Right lobe of liver (tissue), 6 donors: ENCODE data around the gene CD63. TPM values are rescaled to one million over a fixed set of nuclear protein-coding genes. Genes with fewer than 3 reads are reported as not detected.
A peak's percentile ranks its signal among the peaks of the same experiment; 100 is the strongest.

Source experiments
- ATAC-seq, 4 donors: fragments of 200-7000 bp; cut with Tn5 transposase; one replicate each; pipeline ENCODE4 v1.9.1; 2020; ENCODE audit warnings: mild to moderate bottlenecking in 4 of 4, moderate library complexity in 4 of 4
- DNase-seq, 3 donors: peaks; one replicate each; pipeline ENCODE4 v3.0.0-alpha.2; 2020
- H3K27ac ChIP-seq, 3 donors: fragments of 200-600 bp; one replicate each; pipeline ENCODE4 v1.8.0; 2022
- H3K27me3 ChIP-seq, 2 donors: fragments of 200-600 bp; one replicate each; pipeline ENCODE4 v1.8.0; 2022
- H3K36me3 ChIP-seq, 4 donors: fragments of 200-600 bp; sonication (generic) in 1 of 4; one replicate each; pipeline versions ENCODE4 v1.5.1 to v1.8.0; 2017 to 2022; ENCODE audit warnings: control low read depth in 1 of 4
- H3K4me1 ChIP-seq, 4 donors: fragments of 200-600 bp; sonication (generic) in 1 of 4; one replicate each; pipeline versions ENCODE4 v1.5.1 to v1.8.0; 2017 to 2022; ENCODE audit warnings: control low read depth in 1 of 4
- H3K4me3 ChIP-seq, 3 donors: fragments of 200-600 bp; one replicate each; pipeline ENCODE4 v1.8.0; 2022
- H3K9me3 ChIP-seq, 4 donors: fragments of 200-600 bp; sonication (generic) in 1 of 4; one replicate each; pipeline versions ENCODE4 v1.5.1 to v1.8.0; 2017 to 2022; ENCODE audit warnings: control low read depth in 1 of 4
- CTCF ChIP-seq, 4 donors: fragments of 200-600 bp in 3 of 4; fragments of 450-650 bp in 1 of 4; IDR thresholded peaks; one replicate each; pipeline versions ENCODE4 v1.5.1 to v1.8.0; 2016 to 2022; ENCODE audit warnings: antibody characterized with exemption in 4 of 4, mild to moderate bottlenecking in 2 of 4
- POLR2A ChIP-seq: fragments of 450-650 bp; IDR thresholded peaks from one replicate; pipeline ENCODE4 v1.6.1; 2017; ENCODE audit warnings: antibody characterized with exemption, mild to moderate bottlenecking
- WGBS: methylation state at CpG from one replicate; pipeline ENCODE4 v1.1.6; 2018; ENCODE audit warnings: low coverage, low lambda C conversion rate; ENCODE audit not compliant: insufficient coverage; ENCODE audit errors: missing lambda C conversion rate; 5-methylcytosine and 5-hydroxymethylcytosine counted together
- intact Hi-C, 2 donors: fragments of 100-400 bp; cut with DNase I; formaldehyde crosslinking; loops; one replicate each; pipeline versions ENCODE4 v1.11.2 to v1.14.1; 2022
- total RNA-seq, 6 experiments: library from RNA; depleted of rRNA in 2 of 6; stranded (reverse); fragments of >200 nt in 2 of 6; fragmentation: NEBNext Ultra II Directional in 3 of 6; extraction: Animal tissue kit (Norgen Biotek cat#: 25700) in 3 of 6; gene quantifications; one replicate each; pipeline versions ENCODE4 v1.1.0 to v1.2.4, GENCODE V29; 2016 to 2023
- donor health status: DM: no; HTN: yes; CAD: no.
- donor health status: DM: no; HTN: no; CAD: no.
- donor health status: DM: no; HTN: no; CAD: no.
- donor health status: DM: no; HTN: yes; CAD: no.
- donor health status: DM: no; HTN: yes; CAD: no.

CD63 gene
- total RNA-seq, 6 experiments from 2014 or later = 213 to 556 (median 317) TPM

- WGBS = 69% methylated on average over 2 of the region's 2 CpGs
These were observed 5.0 kb upstream of the CD63 start for GRCh38 chr12:55733858-55734257.

GRCh38 chr12:55733021-55733555 lies 4.3 kb upstream of the CD63 start:
- 94% methylated on average over 2 of the region's 14 CpGs for WGBS
- Histone ChIP-seq H3K4me3 (no peak overlapping the region), H3K36me3 (no peaks in the 10 kb centered on the region), H3K27ac (no peak overlapping the region), H3K9me3 (no peaks in the 10 kb centered on the region), H3K4me1 (peaks cover 0 to 12% (median 0%) of the 10 kb centered on the region in 4 donors), H3K27me3 (no peaks in the 10 kb centered on the region)
- ATAC-seq = no peak
- intact Hi-C loops = no loop called here
- TF ChIP-seq CTCF (IDR thresholded peaks at IDR 0.05) = no peak
- TF ChIP-seq POLR2A = no peak
- DNase-seq = no peak

More at GRCh38 chr12:55733858-55734257, 5.0 kb upstream of the CD63 start:
- H3K27me3 ChIP-seq = no peaks in the 10 kb centered on the region
- ATAC-seq (no peak), DNase-seq (no peak)
- TF ChIP-seq POLR2A (no peak), CTCF (IDR thresholded peaks at IDR 0.05) (no peak)
- H3K27ac ChIP-seq = no peak overlapping the region
- H3K4me1 ChIP-seq = peaks cover 0 to 18% (median 0%) of the 10 kb centered on the region in 4 donors
- no peak overlapping the region for H3K4me3 ChIP-seq
- no peaks in the 10 kb centered on the region for H3K9me3 ChIP-seq
- intact Hi-C loops = no loop called here
- H3K36me3 ChIP-seq = no peaks in the 10 kb centered on the region

GRCh38 chr12:55732288-55732687 lies 3.5 kb upstream of the CD63 start:
- WGBS = 96% methylated on average over 3 of the region's 4 CpGs
- DNase-seq (no peak), ATAC-seq (no peak)
- Histone ChIP-seq H3K27ac (no peak overlapping the region), H3K27me3 (no peaks in the 10 kb centered on the region), H3K36me3 (no peaks in the 10 kb centered on the region), H3K9me3 (no peaks in the 10 kb centered on the region), H3K4me1 (peaks cover 0 to 16% (median 1%) of the 10 kb centered on the region in 4 donors), H3K4me3 (no peak overlapping the region)
- intact Hi-C loops = no loop called here
- no peak for TF ChIP-seq CTCF (IDR thresholded peaks at IDR 0.05)
- TF ChIP-seq POLR2A = no peak

- Histone ChIP-seq H3K9me3 (no peaks in the 10 kb centered on the region), H3K4me1 (peaks cover 0 to 18% (median 3%) of the 10 kb centered on the region in 4 donors), H3K27me3 (no peaks in the 10 kb centered on the region), H3K36me3 (peaks cover 0 to 10% (median 0%) of the 10 kb centered on the region in 4 donors), H3K4me3 (peak overlapping the region; percentile 70 to 90 (median 87)), H3K27ac (peak overlapping the region; percentile 90 to 99 (median 97))
- TF ChIP-seq POLR2A (peak; percentile 30), CTCF (IDR thresholded peaks at IDR 0.05) (no peak)
- ATAC-seq (peak in 3 of 4 donors; percentile 1 to 4 (median 2)), DNase-seq (peak in 1 of 3 donors; percentile 67)
- intact Hi-C loops = no loop called here
- 41% methylated on average over 12 of the region's 19 CpGs for WGBS
These were observed 1.3 kb upstream of the CD63 start for GRCh38 chr12:55729819-55730818.
